C4-2B (cell line): ENCODE measurements around the gene PLEKHH3.

Experiments
- H3K27ac ChIP-seq: fragments of 450-650 bp; 2 replicates; pipeline ENCODE4 v1.5.1; 2017
- ZFX ChIP-seq: fragments of 450-650 bp; IDR thresholded peaks from 2 replicates; pipeline ENCODE4 v1.6.1; 2017
- TF ChIP-seq, protein P1 (sequence below): fragments of 450-650 bp; conservative IDR thresholded peaks from 2 replicates; pipeline ENCODE4 v1.5.1; 2017; ENCODE audit warnings: mild to moderate bottlenecking

Gene PLEKHH3

DNA sequence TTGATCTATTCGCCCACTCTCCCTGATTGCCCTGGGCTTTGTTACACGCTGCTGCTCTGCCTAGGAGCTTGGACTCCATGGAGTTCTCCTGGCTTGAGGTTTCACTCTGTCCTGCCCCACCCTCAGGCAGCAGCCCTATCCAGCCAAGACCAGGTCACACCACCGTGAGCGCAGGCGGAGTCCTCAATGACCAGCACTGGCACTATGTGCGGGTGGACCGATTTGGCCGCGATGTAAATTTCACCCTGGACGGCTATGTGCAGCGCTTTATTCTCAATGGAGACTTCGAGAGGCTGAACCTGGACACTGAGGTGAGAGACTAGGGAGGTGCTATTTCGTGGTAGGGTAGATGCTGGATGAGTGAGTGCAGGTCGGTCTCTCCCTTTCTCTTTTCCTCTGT, 9.0 kb upstream of the PLEKHH3 start:
- H3K27ac ChIP-seq: no peak overlapping the region
- no peak for TF ChIP-seq ZFX
- TF ChIP-seq, protein P1, sequence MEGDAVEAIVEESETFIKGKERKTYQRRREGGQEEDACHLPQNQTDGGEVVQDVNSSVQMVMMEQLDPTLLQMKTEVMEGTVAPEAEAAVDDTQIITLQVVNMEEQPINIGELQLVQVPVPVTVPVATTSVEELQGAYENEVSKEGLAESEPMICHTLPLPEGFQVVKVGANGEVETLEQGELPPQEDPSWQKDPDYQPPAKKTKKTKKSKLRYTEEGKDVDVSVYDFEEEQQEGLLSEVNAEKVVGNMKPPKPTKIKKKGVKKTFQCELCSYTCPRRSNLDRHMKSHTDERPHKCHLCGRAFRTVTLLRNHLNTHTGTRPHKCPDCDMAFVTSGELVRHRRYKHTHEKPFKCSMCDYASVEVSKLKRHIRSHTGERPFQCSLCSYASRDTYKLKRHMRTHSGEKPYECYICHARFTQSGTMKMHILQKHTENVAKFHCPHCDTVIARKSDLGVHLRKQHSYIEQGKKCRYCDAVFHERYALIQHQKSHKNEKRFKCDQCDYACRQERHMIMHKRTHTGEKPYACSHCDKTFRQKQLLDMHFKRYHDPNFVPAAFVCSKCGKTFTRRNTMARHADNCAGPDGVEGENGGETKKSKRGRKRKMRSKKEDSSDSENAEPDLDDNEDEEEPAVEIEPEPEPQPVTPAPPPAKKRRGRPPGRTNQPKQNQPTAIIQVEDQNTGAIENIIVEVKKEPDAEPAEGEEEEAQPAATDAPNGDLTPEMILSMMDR: no peak

DNA sequence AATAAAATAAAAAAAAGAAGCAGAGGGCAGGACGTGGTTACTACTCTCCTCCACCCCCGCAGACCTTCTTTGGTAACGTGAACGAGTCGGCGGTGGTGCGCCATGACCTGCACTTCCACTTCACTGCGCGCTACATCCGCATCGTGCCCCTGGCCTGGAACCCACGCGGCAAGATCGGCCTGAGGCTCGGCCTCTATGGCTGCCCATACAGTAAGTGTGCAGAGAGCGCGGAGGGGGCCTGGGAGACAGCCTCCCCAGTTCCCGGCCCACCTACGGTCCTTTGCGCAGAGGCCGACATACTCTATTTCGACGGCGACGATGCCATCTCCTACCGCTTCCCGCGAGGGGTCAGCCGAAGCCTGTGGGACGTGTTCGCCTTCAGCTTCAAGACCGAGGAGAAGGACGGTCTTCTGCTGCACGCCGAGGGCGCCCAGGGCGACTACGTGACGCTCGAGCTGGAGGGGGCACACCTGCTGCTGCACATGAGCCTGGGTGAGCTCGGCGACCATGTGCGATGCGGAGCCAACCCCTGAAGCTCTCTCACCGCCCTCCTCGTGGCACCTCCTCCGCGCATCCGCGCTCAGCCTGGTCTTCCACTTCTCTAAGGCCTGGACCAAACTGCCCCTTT, 8.2 kb upstream of the PLEKHH3 start:
- H3K27ac ChIP-seq: no peak overlapping the region
- TF ChIP-seq, protein P1: no peak
- no peak for TF ChIP-seq ZFX

DNA sequence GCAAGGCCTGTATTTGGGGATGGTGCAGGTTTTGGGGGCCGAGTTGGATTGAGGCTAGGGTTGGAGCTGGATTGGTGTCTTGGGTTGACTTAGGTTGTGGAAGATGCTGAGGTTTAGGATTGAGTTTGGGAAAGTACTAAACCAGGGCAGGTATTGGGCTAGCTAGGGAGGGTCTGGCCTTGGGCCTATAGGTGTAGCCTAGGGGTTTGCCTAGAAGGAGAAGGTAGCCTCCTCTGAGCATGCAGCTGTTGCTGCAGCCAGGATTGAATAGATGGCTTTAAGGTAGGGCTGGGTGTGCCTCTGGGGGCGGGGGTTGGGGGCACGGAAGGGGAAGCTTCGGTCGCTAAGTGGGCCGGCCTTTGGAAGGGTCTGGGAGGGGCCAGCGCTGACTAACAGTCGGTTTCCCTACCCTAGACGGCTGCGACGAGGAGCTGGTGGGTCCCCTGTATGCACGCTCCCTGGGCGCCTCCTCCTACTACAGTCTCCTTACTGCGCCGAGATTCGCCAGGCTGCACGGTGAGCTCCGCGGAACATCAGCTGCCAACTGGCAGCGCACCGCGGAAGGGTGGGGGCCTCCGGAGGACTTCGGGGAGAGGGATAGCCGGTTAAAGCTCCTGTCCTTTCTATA, 6.7 kb upstream of the PLEKHH3 start:
- TF ChIP-seq, protein P1: no peak
- TF ChIP-seq ZFX: no peak
- no peak overlapping the region for H3K27ac ChIP-seq

DNA sequence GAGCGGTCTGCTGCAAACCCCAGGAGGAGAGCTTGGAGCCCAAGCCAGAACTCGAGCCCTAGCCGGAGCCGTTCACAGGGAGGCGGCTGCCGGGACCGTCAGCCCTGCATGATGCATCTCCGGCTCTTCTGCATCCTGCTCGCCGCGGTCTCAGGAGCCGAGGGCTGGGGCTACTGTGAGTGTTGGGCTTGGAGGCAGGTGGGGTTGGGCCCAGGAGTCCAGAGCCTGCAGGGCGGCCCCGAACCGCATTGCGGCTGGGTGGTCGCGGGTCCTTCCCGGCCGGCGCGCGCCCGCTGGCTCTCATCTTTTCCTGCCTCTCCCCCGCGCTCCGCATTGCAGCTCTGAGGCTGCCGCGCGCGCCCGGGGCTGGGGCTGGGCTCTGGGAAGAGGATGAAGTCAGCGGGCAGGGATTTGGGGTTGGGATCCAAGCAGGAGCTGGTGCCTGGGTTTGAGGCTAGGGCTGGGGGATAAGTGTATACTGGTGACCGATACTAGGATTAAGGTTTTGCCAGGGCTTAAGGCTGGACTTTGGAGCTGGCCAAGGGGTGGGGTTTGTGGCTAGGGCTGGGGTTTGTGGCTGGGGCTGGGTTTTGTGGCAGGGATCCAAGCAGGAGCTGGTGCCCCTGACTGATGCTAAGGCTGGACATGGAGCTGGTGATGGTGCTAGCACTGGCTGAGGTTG, 6.1 kb upstream of the PLEKHH3 start:
- no peak for TF ChIP-seq ZFX
- TF ChIP-seq, protein P1: no peak
- H3K27ac ChIP-seq: no peak overlapping the region

DNA sequence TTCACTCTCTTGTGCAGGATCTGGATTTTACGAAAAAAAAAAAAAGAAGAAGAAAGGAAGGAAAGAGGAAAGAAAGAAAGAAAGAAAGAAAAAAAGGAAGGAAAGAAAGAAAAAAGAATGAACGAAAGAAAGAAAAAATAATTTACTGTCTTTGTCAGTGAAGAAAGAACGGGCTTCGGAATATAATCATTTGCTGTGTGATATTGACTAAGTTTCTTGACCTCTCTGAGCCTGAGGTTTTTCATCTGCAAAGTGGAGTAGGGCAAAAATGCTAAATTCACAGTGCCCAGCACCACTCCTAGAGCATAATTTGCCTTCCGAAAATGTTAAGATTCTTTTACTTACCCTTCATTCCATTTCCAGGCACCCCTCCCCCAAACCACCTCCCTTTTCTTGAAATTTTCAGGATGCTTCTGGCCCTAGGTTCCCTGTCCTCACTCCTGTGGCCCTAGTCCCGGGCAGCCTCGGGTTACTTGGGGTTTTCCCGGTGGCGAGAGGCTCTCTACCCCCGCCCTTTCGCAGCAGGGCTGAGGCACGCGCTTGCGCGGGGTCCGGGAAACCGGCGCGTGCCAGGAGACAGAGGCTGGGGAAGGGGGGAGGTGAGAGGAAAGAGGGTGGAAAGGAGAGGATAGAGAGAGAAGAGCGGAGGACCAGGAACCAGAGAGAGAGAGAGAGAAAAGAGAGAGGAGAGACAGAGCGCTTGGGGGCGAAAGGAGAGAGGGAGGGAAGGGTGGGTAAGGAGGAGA, 5.4 kb upstream of the PLEKHH3 start, which contains the start of gene CNTNAP1:
CNTNAP1 (plus strand) TSS at position 556 of the 746 bp plus-strand sequence. CDS start 299 bp downstream, outside the sequence.
- no peak within 1 kb of the TSS for H3K27ac ChIP-seq
- TF ChIP-seq ZFX: no peak
- TF ChIP-seq, protein P1: no peak

DNA sequence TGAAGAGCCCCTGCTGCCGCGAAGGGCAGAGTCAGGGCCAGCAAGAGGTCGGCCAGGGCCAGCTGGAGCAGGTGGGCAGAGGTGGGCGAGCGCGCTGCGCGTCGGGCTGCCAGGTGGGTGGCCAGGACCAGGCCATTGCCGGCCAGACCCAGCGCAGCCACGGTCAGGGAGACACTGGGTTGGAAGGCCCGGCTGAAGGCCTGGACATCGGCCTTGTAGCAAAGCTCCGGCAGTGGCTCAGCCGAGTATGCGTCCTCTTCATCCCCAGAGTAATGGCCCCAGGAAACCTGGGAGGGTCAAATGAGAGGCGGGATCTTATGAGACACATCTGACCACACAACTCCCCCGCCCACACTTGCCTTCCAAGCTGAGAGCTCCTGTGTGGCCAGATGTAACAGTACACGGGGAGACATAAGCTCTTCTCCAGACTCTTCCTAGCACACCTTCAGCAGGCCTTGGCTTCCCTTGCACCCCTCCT, 3.6 kb upstream of the PLEKHH3 start:
- TF ChIP-seq, protein P1: no peak
- TF ChIP-seq ZFX: no peak
- no peak overlapping the region; the same call in 1 of the 2 replicates for H3K27ac ChIP-seq
